GM13976 (cell line): Measurements from ENCODE around the gene SMO.

Experiments
- DNase-seq: peaks from one replicate; pipeline ENCODE4 v3.0.0; 2012; ENCODE audit warnings: low spot score
- CTCF ChIP-seq: IDR thresholded peaks from 2 replicates; pipeline ENCODE4 v1.5.1; 2012; ENCODE audit warnings: borderline replicate concordance, mild to moderate bottlenecking; ENCODE audit not compliant: insufficient read depth; ENCODE audit errors: extremely low read depth, missing control alignments, control extremely low read depth
- in situ Hi-C: fragments of 300-500 bp; cut with MboI; formaldehyde crosslinking; loops from one replicate; pipeline ENCODE4 v1.12.0; 2022; ENCODE audit warnings: low sequenced_read_pairs, mixed read lengths, inconsistent platforms; ENCODE audit not compliant: unreplicated experiment

Gene SMO

GRCh38 chr7:129199406-129199805, 11.0 kb downstream of the SMO start:
- TF ChIP-seq CTCF, result no peak
- DNase-seq, result no peak
- in situ Hi-C loops, result no loop called here

GRCh38 chr7:129202058-129202777, 13.8 kb downstream of the SMO start:
- in situ Hi-C loops, result loop anchor here (10.0 kb wide), 1 partner anchor 107 kb away; no protein-coding TSS in a partner anchor
- TF ChIP-seq CTCF, result no peak
- no peak for DNase-seq

- TF ChIP-seq CTCF, result no peak
- in situ Hi-C loops, result loop anchor here (10.0 kb wide), 1 partner anchor 108 kb away; no protein-coding TSS in a partner anchor
- no peak for DNase-seq
Observed at GRCh38 chr7:129203050-129203741, 14.8 kb downstream of the SMO start.

- no peak for DNase-seq
- in situ Hi-C loops, result loop anchor here (10.0 kb wide), 1 partner anchor 110 kb away; no protein-coding TSS in a partner anchor
- no peak for TF ChIP-seq CTCF
Observed at GRCh38 chr7:129205126-129205818, 16.8 kb downstream of the SMO start.

GRCh38 chr7:129205987-129206785, 17.8 kb downstream of the SMO start:
- in situ Hi-C loops, result loop anchor here (10.0 kb wide), 1 partner anchor 111 kb away; no protein-coding TSS in a partner anchor
- no peak for DNase-seq
- no peak for TF ChIP-seq CTCF

- no peak for TF ChIP-seq CTCF
- DNase-seq, result no peak
- in situ Hi-C loops, result loop anchor here (10.0 kb wide), 1 partner anchor 114 kb away; no protein-coding TSS in a partner anchor
Observed at GRCh38 chr7:129208667-129209066, 20.2 kb downstream of the SMO start.
